DMS114 treated with DMSO at 0.1 percent for 48 hours (cell line): Measurements from ENCODE around the gene PSIP1.
"Not testable (repeated sequence)": the region's sequence is repeated elsewhere in the genome, so short reads cannot be mapped to it uniquely, and the experiment has no call there.

ENCODE experiments used
- DNase-seq: peaks from one replicate; lab custom pipeline; 2025; ENCODE audit not compliant: unreplicated experiment; lab: John Stamatoyannopoulos, UW

The PSIP1 gene

DNA sequence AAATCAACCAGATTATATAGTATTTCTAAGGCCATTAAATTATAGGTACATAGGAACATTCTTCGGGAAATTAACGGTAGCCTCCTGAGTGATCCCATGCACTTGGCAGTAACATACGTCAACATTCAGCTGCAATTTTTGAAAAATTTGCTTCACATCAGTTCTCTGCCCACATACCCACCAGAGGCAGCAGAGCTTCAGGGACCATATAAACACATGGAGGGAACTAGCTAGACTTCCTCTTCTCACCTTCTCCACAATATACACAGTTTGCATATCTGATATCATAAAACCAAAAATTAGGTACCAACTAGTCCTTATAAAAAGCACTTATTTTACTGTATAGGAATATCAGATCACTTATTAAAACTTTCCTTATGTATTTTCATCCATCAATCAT is 4.8 kb downstream of the PSIP1 start:
- no peak for DNase-seq

DNA sequence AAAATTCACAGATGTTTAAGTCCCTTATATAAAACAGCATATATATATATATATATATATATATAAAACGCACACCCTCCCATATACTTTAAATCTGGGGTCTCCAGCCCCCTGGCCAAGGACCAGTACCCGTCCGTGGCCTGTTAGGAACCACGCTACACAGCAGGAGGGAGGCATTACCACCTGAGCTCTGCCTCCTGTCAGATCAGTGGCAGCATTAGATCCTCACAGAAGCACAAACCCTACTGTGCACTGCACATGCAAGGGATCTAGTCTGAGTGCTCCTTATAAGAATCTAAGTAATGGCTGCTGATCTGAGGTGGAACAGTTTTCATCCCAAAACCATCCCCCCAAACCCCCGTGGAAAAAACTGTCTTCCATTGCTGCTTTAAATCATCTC is 9.0 kb downstream of the PSIP1 start:
- DNase-seq = no peak

DNA sequence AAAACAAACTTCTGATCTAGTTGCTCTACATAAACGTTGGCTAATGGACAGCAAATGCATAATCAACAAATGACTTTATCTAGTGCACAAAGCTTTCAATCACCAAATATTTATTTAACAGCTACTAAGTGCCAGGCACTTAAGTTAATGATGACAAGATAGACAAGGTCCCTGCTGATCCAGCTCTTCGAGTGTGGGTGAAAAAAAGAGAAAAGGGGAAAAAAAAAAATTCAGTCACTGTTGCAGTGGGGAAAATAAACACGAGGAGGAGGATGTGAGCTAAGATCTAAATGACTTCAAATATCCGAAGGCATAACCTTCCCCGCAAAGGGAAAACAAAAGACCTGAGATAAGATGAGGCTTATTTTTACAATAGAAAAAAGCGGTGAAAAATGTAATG is 9.6 kb downstream of the PSIP1 start:
- DNase-seq = no peak

DNA sequence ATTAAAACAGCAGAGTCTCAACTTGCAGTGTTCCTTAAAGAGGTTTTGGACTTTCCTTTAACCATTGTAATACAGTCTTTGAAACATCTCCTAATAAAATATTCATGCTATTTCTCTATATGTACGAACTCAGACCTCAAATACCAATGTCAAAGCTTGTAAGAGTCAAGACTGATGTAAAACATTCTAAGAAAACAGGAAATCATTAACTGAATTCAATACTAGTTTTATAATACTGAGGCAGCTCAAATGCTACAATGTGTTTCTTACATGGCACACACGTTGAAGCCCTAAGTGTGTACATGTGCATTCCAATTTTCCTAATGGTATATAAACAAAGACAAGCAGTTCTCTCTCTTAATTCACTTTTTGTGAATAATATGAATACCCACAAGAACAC is 11.6 kb downstream of the PSIP1 start:
- no peak for DNase-seq

DNA sequence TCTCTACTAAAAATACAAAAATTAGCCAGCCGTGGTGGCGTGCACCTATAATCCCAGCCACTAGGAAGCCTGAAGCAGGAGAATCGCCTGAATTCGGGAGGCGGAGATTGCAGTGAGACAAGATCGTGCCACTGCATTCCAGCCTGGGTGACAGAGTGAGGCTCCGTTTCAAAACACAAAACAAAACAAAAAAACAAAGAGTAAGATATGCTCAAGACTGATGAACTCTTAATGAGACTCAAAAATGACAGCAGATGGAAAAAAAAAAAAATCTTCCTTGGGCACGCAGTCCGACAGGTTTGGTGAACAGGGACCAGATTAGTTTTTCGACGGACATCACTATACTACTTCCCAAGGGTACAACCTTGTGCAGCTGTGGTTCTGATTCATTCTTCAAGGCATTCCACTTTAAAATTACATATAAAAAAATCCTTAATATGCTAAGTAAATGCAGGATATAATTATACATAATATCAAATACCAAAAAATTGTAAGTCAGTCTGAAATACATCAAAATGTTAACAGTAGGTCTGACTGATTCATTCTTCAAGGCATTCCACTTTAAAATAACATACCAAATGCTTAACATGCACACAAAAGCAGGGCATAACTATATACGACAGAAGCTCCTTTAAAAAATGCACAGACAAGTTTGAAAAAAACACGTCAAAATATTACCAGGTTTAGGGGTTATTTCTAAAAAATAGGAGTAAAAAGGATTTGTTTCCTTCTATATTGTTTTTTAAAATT is 12.3 kb downstream of the PSIP1 start:
- DNase-seq = no peak

DNA sequence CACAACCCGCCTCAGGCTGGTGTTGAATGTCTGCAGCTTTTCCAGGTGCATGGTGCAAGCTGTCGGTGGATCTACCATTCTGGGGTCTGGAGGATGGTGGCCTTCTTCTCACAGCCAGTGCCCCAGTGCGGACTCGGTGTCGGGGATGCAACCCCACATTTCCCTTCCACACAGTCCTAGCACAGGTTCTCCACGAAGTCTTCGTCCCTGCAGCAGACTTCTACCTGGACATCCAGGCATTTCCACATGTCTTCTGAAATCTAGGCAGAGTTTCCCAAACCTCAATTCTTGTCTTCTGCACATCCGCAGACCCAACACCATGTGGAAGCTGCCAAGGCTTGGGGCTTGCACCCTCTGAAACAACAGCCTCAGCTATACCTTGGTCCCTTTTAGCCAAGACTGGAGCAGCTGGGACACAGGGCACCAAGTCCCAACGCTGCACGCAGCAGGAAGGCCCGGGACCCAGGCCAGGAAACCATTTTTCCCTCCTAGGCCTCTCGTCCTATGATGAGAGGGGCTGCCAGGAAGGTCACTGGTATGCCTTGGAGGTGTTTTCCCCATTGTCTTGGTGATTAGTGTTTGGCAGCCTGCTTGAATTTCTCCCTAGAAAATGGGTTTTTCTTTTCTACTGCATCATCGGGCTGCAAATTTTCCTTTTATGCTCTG is 18.2 kb downstream of the PSIP1 start:
- no peak for DNase-seq

DNA sequence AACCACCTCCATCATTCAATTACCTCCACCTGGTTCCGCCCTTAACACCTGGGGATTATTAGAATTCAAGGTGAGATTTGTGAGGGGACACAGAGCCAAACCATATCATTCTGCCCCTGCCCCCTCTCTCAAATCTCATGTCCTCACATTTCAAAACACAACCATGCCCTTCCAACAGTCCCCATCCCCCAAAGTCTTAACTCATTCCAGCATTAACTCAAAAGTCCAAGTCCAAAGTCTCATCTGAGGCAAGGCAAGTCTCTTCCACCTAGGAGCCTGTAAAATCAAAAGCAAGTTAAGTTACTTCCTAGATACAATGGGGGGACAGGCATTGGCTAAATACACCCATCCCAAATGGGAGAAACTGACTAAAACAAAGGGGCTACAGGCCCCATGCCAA is 18.8 kb downstream of the PSIP1 start:
- DNase-seq = no peak

DNA sequence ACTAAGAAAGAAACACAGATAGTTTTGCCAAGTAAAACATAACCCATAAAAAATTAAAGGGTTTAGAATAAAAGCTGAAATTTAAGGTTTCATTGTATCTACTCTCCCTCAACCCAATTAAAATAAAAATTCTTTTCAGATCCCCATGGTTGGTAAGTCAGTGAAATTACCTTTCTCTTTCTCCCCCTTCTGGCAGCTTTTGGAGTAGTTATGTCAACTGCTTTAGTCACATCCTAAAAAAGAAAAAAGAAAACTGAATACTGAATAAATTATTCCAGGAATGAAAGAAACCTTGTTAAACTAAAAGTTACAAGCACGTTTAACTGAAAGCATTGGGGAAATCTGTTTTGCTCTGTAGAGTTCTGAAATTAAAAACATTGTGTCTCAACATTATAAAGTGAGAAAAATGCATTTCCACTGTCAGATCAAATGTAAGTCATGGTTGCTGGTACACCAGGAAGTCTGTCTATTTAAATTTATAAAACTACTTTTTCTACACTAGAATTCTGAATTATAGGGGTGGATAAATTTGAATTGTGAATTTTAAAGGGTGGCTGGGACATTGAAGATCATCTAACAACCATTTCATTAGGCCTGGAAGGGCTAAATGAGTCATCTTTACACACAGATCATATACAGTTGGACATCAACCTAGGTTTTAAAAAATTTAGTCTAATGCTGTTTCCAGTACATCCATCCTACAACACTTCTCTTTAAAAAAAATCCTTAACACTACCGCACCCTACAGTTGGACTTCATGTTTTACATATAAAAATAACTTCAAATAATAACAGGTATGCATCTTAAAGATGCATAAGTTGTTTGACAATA is 24.7 kb downstream of the PSIP1 start:
- DNase-seq = peak; percentile 6

DNA sequence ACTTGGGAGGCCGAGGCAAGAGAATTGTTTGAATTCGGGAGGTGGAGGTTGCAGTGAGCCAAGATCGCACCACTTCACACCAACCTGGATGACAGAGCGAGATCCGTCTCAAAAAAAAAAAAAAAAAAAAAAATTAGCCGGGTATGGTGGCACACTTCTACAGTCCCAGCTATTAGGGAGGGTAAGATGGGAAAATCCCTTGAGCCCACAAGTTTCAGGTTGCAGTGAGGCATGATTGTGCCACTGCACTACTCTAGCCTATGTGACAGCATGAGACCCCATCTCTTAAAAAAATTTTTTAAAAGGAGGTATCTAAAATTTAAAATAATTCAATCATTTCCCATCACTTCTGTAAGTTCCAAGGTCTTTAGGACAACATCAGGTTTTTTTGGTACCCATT is 26.0 kb downstream of the PSIP1 start:
- DNase-seq = no peak

DNA sequence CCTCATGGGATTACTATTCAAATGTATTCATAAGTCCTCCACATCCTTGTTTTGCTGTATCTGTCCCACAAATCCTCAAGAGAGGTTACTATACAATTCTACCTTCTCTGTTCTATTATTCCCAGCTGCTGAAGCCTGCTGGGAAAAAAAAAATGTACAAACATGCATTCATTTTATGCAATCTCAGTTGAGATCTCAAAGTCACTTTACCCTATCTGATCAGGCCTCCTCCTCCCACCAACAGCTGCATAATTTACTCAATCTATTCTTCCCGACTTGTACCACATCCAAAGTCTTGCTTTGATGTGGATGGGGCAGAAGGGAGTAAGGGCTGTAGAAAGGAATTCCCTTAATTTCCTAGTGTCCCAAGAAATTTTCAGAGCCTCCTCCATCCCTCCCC is 28.6 kb downstream of the PSIP1 start:
- no peak for DNase-seq

DNA sequence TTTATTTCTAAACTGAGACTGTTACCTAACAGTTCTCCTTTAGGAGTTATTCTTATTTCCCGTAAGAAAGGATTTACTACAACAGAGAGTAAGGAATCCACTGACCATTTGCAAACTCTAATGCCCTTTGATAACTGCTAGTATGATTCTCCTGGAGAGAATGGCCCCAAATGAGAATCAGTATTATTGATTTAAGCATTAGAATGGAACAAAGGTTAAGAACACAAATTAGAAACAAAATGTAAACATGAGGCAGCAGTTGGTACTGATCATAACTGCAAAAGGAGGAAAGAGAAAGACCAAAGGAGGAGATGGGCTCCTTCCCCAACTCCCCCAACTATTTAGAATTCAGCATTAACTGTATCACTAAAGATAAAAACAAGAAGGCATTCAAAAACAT is 30.7 kb downstream of the PSIP1 start:
- DNase-seq = no peak

DNA sequence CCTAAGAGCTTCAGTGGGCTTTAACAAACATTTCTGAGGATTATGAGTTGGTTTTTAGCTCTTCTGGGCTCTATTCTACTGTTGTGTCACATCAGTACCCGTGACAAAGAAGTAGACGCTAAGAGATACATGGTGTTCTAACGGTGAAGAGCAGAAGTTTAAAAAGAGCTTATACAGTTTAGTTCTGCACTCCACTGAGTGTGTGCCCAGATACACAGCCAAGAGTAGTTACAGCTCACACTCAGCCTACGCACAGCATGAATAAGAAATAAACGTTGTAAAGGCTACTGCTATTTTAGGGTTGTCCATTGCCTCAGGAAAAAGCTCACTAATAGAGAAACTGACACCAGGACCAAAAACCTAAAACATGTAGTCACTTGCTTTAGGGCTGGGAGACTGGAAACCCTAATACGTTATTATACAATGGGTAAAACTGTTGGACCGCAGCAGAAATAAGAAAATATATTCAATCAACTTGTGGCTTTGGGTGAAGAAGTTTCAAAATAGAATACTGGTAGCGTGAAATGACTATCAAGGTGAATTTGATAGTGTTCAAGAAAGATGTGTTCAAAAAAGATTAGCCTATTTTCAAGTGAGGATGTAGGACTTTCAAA is 34.7 kb downstream of the PSIP1 start:
- no peak for DNase-seq

DNA sequence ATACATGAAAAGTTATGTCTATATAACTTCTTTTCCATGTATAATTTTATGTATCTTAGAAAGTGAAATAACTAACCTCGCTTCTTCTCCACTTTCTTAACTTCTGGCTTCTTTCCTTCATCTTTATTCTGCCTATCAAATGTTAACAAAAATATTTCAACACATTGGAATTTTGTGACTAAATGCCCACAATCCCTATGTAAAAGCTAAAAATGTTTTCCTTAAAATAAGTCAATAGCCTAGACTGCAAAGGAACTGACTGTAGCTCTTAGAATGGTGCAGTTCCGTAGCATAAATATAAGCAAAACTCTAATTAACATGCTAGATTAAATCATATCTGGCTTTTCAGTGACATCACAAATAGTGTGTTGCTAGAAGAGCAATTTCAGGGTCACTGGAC is 40.9 kb downstream of the PSIP1 start:
- no peak for DNase-seq

DNA sequence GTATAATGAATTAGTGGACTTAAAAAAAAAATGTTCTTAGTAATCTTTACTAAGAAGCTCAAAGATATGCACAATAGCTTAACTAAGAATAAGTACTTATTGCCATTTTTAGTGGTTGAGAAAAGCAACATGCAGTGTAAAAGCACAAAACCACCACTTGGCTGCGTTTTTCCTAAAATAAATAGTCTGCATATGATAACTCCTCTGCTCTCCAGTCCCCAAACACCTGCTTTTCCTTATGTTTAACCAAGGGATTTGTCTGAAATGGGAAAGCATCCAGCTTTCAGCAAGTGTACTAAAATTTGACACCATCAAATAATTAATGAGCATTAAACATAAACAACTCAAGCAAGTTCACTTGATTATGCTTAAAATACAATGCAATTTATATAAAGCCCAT is 41.4 kb downstream of the PSIP1 start:
- no peak for DNase-seq

DNA sequence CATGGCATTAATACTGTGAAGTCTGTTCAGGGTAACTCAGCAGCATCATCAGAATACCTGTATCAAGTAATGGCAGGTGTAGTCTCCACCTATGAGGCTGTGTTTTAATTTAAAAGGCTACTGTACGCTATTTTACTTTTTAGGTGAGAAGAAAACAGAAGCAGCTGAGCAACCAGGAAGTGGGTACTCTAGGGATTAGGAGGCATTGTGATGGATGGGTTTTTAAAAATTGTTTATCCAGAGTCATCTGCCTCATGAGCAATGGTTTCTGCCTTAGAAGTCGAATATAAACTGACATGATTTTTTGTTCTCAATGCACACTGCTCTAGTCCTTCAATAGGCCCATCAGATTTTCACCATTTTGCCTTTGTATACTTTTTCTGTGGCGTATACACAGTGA is 42.6 kb downstream of the PSIP1 start:
- no peak for DNase-seq

DNA sequence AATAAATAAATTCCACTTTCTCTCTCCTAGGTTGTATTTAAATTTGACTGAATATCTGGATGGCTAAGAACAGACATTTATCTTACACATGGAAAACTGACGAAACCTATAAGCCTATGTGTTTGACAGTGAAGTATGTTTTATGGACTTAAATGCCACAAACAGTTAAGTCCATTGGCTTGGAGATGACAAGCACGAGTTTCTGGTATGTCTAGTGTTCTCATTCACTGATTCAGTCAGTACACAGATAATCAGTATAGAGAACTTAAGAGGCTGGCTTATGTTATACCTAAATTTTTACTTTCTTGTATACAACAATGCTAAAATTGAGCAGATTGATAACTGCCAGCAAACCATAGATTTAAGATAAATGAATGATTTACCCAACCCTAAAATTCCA is 49.2 kb downstream of the PSIP1 start:
- DNase-seq = no peak

DNA sequence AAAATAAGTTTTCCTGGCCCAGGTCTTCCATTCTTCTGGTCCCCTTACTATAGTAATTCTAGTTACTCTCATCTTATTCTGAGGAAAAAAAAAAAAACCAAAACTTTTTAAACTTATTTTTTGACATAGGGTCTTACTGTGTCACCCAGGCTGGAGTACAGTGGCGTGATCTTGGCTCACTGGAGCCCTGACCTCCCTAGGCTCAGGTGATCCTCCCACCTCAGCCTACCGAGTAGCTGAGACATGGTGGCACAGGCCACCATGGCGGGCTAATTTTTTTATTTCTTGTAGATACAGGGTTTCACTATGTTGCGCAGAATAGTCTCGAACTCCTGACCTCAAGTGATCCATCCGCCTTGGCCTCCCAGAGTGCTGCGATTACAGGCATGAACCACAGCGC is 49.7 kb downstream of the PSIP1 start:
- no peak for DNase-seq

DNA sequence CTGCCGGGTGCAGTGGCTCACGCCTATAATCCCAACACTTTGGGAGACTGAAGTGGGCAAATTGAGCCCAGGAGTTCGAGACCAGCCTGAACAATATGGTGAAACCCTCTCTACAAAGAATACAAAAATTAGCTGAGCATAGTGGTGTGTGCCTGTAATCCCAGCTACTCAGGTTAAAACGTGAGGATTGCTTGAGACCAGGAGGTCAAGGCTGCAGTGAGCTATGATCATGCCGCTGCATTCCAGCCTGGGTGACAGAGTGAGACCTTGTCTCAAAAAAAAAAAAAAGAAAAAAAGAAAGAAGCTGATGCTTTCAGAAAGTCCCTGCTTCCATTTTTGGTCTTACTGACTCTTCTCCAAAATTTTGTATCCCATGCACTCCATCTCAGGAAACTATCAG is 56.8 kb downstream of the PSIP1 start:
- no peak for DNase-seq

DNA sequence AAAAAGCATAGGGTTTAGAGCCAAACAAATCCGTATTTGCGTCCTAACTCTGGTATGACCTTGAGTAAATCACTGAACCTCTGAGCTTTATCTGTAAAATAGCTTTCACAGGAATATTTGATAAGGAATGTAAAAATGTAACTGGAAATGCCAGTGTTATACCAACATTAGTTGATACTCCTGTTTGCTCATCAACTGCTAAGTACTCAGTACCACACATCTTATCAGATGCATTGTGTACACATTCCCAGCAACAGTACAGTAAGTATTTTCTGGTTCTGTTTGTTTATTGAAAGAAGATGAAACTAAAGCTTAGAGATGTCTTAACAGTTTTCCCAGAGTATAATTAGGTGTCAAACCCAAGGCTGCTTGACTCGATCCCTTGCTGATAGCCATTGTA is 66.6 kb downstream of the PSIP1 start:
- no peak for DNase-seq

DNA sequence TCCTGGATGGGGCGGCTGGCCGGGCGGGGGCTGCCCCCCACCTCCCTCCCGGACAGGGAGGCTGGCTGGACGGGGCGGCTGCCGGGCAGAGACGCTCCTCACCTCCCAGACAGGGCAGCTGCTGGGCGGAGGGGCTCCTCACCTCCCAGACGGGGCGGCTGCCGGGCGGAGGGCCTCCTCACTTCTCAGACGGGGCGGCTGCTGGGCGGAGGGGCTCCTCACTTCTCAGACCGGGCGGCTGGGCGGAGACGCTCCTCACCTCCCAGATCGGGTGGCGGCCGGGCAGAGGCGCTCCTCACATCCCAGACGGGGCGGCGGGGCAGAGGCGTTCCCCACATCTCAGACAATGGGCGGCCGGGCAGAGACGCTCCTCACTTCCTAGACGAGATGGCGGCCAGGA is 68.5 kb downstream of the PSIP1 start:
- not testable (repeated sequence) for DNase-seq

DNA sequence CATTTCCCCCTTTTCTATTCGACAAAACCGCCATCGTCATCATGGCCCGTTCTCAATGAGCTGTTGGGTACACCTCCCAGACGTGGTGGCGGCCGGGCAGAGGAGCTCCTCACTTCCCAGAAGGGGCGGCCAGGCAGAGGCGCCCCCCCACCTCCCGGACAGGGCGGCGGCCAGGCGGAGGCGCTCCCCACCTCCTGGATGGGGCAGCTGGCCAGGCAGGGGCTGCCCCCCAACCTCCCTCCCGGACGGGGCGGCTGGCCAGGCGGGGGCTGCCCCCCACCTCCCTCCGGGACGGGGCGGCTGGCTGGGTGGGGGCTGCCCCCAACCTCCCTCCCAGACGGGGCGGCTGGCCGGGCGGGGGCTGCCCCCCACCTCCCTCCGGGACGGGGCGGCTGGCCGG is 68.9 kb downstream of the PSIP1 start:
- DNase-seq = not testable (repeated sequence)

DNA sequence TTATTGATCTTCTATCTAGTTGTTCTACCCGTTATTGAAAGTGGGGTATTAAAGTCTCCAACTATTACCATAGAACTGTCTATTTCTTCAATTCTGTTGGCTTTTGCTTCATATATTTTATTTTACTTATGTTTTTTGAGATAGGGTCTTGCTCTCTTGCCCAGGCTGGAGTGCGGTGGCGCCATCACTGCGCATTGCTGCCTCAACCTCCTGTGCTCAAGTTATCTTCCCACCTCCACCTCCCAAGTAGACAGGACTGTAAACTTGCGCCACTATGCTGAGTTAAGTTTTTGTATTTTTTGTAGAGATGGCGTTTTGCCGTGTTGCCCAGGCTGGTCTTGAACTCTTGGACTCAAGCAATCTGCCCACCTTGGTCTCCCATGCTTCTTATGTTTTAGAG is 71.9 kb downstream of the PSIP1 start:
- DNase-seq = no peak
